Astrocyte of the cerebellum (primary cell): Measurements from ENCODE around the gene CFAP91.

Experiments used
- DNase-seq: peaks from one replicate; pipeline ENCODE4 v3.0.0-alpha.2; 2011; ENCODE audit warnings: low read depth
- H3K4me3 ChIP-seq: 2 replicates; pipeline ENCODE4 v1.5.1; 2011; ENCODE audit warnings: mild to moderate bottlenecking, low read depth, low read length, moderate library complexity
- in situ Hi-C: cut with HindIII; loops from 2 replicates; pipeline ENCODE4 v1.10.0; 2017; ENCODE audit warnings: low sequenced_read_pairs
- TF ChIP-seq, protein P1 (sequence below): IDR thresholded peaks from 2 replicates; pipeline ENCODE4 v1.5.1; 2012; ENCODE audit warnings: low read length, low read depth, moderate library complexity, mild to moderate bottlenecking; ENCODE audit errors: missing control alignments

Gene CFAP91

DNA sequence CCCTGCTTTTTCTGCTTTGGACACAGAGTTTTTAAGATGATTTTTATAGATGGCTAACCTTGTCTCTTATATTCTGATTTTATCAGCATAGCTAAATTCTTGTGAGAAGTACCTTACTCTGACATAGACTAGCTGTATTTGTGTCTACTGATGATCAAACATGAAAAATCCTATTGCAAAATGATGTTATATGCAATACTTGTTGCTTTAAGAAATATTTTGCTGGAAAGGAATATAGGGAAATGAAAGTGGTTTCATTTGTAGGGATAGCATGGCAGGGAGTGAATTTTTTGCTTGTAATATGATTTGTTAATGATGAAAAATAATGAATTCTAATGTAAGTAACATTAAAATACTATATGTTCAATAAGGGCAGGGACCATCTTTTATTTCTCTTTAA lies 35.9 kb downstream of the CFAP91 start:
- H3K4me3 ChIP-seq, result no peak overlapping the region
- TF ChIP-seq, protein P1, sequence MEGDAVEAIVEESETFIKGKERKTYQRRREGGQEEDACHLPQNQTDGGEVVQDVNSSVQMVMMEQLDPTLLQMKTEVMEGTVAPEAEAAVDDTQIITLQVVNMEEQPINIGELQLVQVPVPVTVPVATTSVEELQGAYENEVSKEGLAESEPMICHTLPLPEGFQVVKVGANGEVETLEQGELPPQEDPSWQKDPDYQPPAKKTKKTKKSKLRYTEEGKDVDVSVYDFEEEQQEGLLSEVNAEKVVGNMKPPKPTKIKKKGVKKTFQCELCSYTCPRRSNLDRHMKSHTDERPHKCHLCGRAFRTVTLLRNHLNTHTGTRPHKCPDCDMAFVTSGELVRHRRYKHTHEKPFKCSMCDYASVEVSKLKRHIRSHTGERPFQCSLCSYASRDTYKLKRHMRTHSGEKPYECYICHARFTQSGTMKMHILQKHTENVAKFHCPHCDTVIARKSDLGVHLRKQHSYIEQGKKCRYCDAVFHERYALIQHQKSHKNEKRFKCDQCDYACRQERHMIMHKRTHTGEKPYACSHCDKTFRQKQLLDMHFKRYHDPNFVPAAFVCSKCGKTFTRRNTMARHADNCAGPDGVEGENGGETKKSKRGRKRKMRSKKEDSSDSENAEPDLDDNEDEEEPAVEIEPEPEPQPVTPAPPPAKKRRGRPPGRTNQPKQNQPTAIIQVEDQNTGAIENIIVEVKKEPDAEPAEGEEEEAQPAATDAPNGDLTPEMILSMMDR, result no peak
- DNase-seq, result no peak
- in situ Hi-C loops, result no loop called here

DNA sequence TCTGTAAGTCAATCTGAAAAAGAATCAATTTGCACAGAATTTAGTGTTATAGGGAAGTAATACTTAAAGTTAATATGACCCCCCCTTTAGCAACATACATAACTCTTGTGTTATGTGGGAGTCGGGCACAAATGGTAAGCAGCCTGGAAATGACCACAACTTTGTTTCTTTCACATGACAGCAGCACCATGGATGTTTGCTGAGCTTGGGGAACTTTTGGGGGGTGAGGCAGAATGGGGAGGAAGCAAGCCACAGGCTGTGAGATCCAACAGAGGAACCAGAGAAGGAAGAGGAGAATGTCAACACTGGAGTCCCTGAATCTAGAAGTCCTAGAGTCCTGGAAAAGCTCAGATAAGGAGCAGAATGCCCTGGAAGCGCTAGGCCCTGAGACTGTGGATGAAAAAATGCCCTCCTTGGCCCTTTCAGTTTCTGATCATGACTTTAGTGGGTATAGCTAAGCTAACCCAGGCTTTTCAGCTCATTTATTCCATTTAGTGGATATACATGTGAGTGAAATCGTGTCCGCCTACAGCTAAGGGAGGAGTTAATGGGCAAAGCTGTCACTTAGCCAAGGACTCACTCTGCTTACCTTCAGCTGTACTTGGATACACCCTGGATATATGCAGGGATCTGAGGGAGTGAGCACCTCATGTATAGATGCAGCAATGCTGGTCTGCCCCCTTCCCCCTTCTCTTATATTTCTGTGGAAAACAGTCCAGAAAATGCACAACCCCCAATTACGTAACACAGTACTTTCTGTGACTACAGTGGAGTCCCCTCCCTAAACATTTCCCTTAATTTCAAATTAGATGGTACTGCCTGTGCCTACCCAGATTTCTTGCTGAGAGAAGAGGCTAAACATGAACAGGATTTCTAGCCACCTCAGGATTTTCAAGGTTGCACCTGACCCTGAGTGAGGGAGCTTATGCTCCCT lies 39.1 kb downstream of the CFAP91 start:
- TF ChIP-seq, protein P1, result no peak
- in situ Hi-C loops, result no loop called here
- DNase-seq, result no peak
- no peak overlapping the region for H3K4me3 ChIP-seq

DNA sequence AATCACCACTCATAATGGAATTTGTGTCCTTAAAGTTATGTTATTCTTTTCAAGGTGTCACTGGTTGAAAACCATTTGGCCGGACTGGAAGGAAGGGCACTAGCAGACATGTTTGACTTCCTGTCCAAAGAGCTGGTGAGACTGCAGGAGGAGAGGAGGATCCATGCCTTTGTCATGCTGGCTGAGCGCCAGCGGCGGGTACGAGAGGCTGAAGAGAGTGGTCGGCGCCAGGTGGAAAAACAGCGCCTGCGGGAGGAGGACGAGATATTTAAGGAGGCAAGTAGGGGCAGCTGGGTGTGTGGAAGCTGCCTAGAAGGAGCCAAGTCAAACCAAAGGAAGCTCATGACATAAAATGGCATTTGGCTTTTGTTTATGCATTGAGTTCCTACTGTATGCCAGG lies 41.1 kb downstream of the CFAP91 start:
- TF ChIP-seq, protein P1, result no peak
- no peak overlapping the region for H3K4me3 ChIP-seq
- DNase-seq, result no peak
- in situ Hi-C loops, result no loop called here

DNA sequence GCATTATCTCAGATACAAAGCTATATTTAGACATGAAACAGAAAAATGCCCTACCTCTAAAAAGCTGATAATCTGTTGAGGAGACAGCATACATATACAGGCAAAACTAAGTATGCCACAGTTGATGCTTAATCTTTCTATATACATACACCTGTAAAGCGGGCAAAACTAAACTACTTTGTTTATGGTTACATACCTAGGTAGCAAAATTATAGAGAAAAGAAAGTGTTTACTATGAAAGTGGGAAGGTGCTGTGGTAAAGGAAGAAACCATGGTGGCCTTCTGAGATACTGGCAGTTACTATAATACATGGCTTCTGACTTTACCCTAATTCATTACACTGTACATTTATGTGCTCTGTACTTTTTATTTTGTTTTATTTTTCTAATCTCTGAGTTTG lies 43.1 kb downstream of the CFAP91 start:
- in situ Hi-C loops, result no loop called here
- TF ChIP-seq, protein P1, result no peak
- H3K4me3 ChIP-seq, result no peak overlapping the region

DNA sequence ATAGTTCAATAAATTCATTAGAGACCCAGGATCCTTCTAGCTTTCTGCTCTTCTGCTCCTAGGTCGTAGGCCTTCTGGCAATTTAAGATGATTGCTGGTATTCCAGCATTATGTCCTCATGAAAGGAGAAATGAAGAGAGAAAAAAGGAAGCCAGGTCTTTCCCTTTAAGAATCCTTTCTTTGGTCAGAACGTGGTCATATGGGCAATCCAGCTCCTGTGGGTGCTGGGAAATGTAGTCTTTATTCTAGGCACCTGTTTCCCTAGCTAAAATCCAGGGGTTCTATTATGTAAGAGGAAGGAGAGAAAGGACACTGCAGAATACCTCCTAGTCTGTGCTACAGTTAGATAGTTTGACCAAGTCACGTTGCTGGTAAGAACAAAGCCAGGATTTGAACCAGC lies 43.6 kb downstream of the CFAP91 start:
- no peak for DNase-seq
- no peak overlapping the region for H3K4me3 ChIP-seq
- in situ Hi-C loops, result no loop called here
- TF ChIP-seq, protein P1, result no peak

More for the DNA sequence above, 43.1 kb downstream of the CFAP91 start:
- no peak for DNase-seq

DNA sequence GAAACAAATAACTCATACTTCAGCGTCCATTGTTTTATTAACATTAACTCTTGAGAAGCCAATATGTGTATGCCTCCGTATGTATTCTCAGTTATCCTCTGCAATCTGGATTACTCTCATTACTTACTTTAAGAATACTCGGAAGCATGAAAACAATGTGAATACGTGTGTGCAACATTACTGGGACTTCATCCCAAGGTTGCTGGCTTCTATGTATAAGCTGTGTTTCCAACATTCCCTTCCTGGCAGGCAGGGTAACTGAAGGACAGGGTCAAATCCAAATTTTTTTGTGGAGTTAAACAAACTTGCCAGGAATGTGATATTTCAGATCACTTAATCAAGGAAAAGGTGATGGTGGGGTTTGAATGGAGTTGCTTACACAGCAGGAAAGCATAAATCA lies 44.5 kb downstream of the CFAP91 start:
- TF ChIP-seq, protein P1, result no peak
- DNase-seq, result no peak

More for the DNA sequence above, 44.5 kb downstream of the CFAP91 start:
- no peak overlapping the region for H3K4me3 ChIP-seq
- in situ Hi-C loops, result no loop called here
